IMR-90 (cell line): ENCODE measurements around the gene CLOCK. TPM values are rescaled to one million over a fixed set of nuclear protein-coding genes. Genes with fewer than 3 reads are reported as not detected.

Experiments
- ATAC-seq: fragments of 200-7000 bp; cut with Tn5 transposase; 2 replicates; pipeline ENCODE4 v1.9.1; 2020; ENCODE audit warnings: low read depth, mild to moderate bottlenecking, moderate library complexity
- BruUV-seq: library from RNA; stranded (reverse); fragments of 400-500 nt; replicated peaks from 2 replicates; lab custom pipeline; 2021; lab: Mats Ljungman, UMichigan
- CTCF ChIA-PET: fragments of 300-600 bp; formaldehyde crosslinking; extraction: SDS; loops from one replicate; lab custom pipeline; 2021; ENCODE audit warnings: antibody characterized with exemption; lab: Yijun Ruan, JAX
- POLR2A ChIA-PET: fragments of 300-600 bp; sonication (Branson Sonifier 250); formaldehyde crosslinking; loops from one replicate; lab custom pipeline; 2022; ENCODE audit warnings: antibody characterized with exemption; ENCODE audit not compliant: unreplicated experiment; lab: Charles Lee
- DNase-seq: peaks from one replicate; pipeline ENCODE4 v3.0.0; 2013
- H2AFZ ChIP-seq: replicated peaks from 2 replicates; pipeline ENCODE3; 2013; ENCODE audit warnings: low read length, mild to moderate bottlenecking; ENCODE audit not compliant: poor library complexity
- H2AK5ac ChIP-seq: 2 replicates; pipeline ENCODE4 v1.6.1; 2013; ENCODE audit warnings: low read depth, low read length, inconsistent platforms
- H2AK9ac ChIP-seq: replicated peaks from 2 replicates; pipeline ENCODE3; 2013; ENCODE audit warnings: mild to moderate bottlenecking, low read depth, low read length, moderate library complexity; ENCODE audit not compliant: poor library complexity
- H2BK120ac ChIP-seq: 2 replicates; pipeline ENCODE4 v1.6.1; 2013; ENCODE audit warnings: low read depth, low read length, inconsistent platforms
- H2BK15ac ChIP-seq: 3 replicates; pipeline ENCODE4 v1.6.1; 2013; ENCODE audit warnings: low read depth, low read length, inconsistent platforms
- H2BK20ac ChIP-seq: 2 replicates; pipeline ENCODE4 v1.6.1; 2013; ENCODE audit warnings: low read depth, mild to moderate bottlenecking, inconsistent platforms, low read length, moderate library complexity
- H2BK5ac ChIP-seq: 2 replicates; pipeline ENCODE4 v1.6.1; 2013; ENCODE audit warnings: mild to moderate bottlenecking, low read depth, low read length, inconsistent platforms; ENCODE audit not compliant: poor library complexity, severe bottlenecking
- H3K14ac ChIP-seq: replicated peaks from 2 replicates; pipeline ENCODE4 v1.6.1; 2013; ENCODE audit warnings: low read depth, low read length, inconsistent platforms
- H3K18ac ChIP-seq: 2 replicates; pipeline ENCODE4 v1.6.1; 2013; ENCODE audit warnings: low read depth, low read length, control low read depth
- H3K23ac ChIP-seq: 2 replicates; pipeline ENCODE4 v1.6.1; 2013; ENCODE audit warnings: low read depth, low read length, inconsistent platforms
- H3K27ac ChIP-seq: 2 replicates; pipeline ENCODE4 v1.5.1; 2013; ENCODE audit warnings: mild to moderate bottlenecking, control low read depth, low read length; ENCODE audit not compliant: insufficient read depth
- H3K27me3 ChIP-seq: 2 replicates; pipeline ENCODE4 v1.6.1; 2013; ENCODE audit warnings: low read length; ENCODE audit not compliant: control insufficient read depth, insufficient read depth
- H3K36me3 ChIP-seq: 2 replicates; pipeline ENCODE4 v1.6.1; 2013; ENCODE audit warnings: low read length, mixed read lengths; ENCODE audit not compliant: control insufficient read depth, insufficient read depth
- H3K4ac ChIP-seq: 2 replicates; pipeline ENCODE4 v1.6.1; 2013; ENCODE audit warnings: low read depth, low read length, inconsistent platforms
- H3K4me1 ChIP-seq: 2 replicates; pipeline ENCODE4 v1.6.1; 2013; ENCODE audit warnings: low read length, mixed read lengths; ENCODE audit not compliant: control insufficient read depth, insufficient read depth
- H3K4me2 ChIP-seq: 2 replicates; pipeline ENCODE4 v1.6.1; 2013; ENCODE audit warnings: low read depth, mild to moderate bottlenecking, control low read depth, low read length, moderate library complexity
- H3K4me3 ChIP-seq: 2 replicates; pipeline ENCODE4 v1.5.1; 2013; ENCODE audit warnings: low read depth, mild to moderate bottlenecking, control low read depth, low read length, moderate library complexity; ENCODE audit not compliant: insufficient read depth
- H3K56ac ChIP-seq: 2 replicates; pipeline ENCODE4 v1.6.1; 2013; ENCODE audit warnings: low read length, inconsistent platforms; ENCODE audit not compliant: insufficient read depth; ENCODE audit errors: extremely low read depth
- H3K79me1 ChIP-seq, 2 experiments: 2 replicates each; pipeline ENCODE4 v1.6.1; 2013; ENCODE audit warnings: low read length in 2 of 2, inconsistent platforms in 1 of 2, low read depth in 1 of 2
- H3K9ac ChIP-seq: 2 replicates; pipeline ENCODE4 v1.6.1; 2013; ENCODE audit warnings: low read depth, low read length, control low read depth
- H3K9me1 ChIP-seq: 2 replicates; pipeline ENCODE4 v1.6.1; 2013; ENCODE audit warnings: low read length, inconsistent platforms; ENCODE audit not compliant: insufficient read depth
- H3K9me3 ChIP-seq: 2 replicates; pipeline ENCODE4 v1.6.1; 2013; ENCODE audit warnings: low read length; ENCODE audit not compliant: control insufficient read depth, insufficient read depth
- H4K20me1 ChIP-seq: 2 replicates; pipeline ENCODE4 v1.6.1; 2013; ENCODE audit warnings: low read length, inconsistent platforms; ENCODE audit not compliant: insufficient read depth
- H4K5ac ChIP-seq: 2 replicates; pipeline ENCODE4 v1.6.1; 2013; ENCODE audit warnings: mild to moderate bottlenecking, low read depth, low read length, control low read depth
- H4K8ac ChIP-seq, 2 experiments: 2 replicates each; pipeline ENCODE4 v1.6.1; 2013; ENCODE audit warnings: low read depth in 2 of 2, low read length in 2 of 2, control low read depth in 1 of 2, inconsistent platforms in 1 of 2
- H4K91ac ChIP-seq: 2 replicates; pipeline ENCODE4 v1.6.1; 2013; ENCODE audit warnings: low read depth, low read length, inconsistent platforms; ENCODE audit not compliant: insufficient read depth
- BHLHE40 ChIP-seq: fragments of 150-350 bp; IDR thresholded peaks from 2 replicates; pipeline ENCODE4 v1.6.1; 2016; ENCODE audit warnings: mild to moderate bottlenecking, low read depth, low read length
- CEBPB ChIP-seq: IDR thresholded peaks from 2 replicates; pipeline ENCODE4 v1.6.1; 2012; ENCODE audit warnings: low read depth, low read length, improper control_type of control experiment
- CHD1 ChIP-seq: IDR thresholded peaks from 2 replicates; pipeline ENCODE4 v1.6.1; 2012; ENCODE audit warnings: low read depth, low read length, improper control_type of control experiment
- FOS ChIP-seq: fragments of 150-350 bp; IDR thresholded peaks from 2 replicates; pipeline ENCODE4 v1.6.1; 2016; ENCODE audit warnings: low read depth, low read length
- MAFK ChIP-seq: IDR thresholded peaks from 2 replicates; pipeline ENCODE4 v1.6.1; 2012; ENCODE audit warnings: low read depth, low read length, improper control_type of control experiment
- MAZ ChIP-seq: IDR thresholded peaks from 2 replicates; pipeline ENCODE4 v1.6.1; 2012; ENCODE audit warnings: low read depth, mild to moderate bottlenecking, low read length, improper control_type of control experiment, moderate library complexity, borderline replicate concordance
- RCOR1 ChIP-seq: IDR thresholded peaks from 2 replicates; pipeline ENCODE4 v1.6.1; 2012; ENCODE audit warnings: mild to moderate bottlenecking, low read length, improper control_type of control experiment; ENCODE audit not compliant: insufficient replicate concordance
- RFX5 ChIP-seq: IDR thresholded peaks from 2 replicates; pipeline ENCODE4 v1.8.0; 2012; ENCODE audit warnings: low read depth, mild to moderate bottlenecking, low read length, moderate library complexity
- SMC3 ChIP-seq: fragments of 150-350 bp; IDR thresholded peaks from 2 replicates; pipeline ENCODE4 v1.6.1; 2016; ENCODE audit warnings: low read depth, mild to moderate bottlenecking, antibody characterized with exemption, low read length, moderate library complexity
- WGBS, 2 experiments: methylation state at CpG; one replicate each; pipeline versions ENCODE4 v1.1.5 to v1.1.7; 2013; ENCODE audit warnings: missing lambda C conversion rate in 2 of 2; ENCODE audit not compliant: insufficient read length in 1 of 2; ENCODE audit errors: extremely low coverage in 2 of 2; 5-methylcytosine and 5-hydroxymethylcytosine counted together
- dilution Hi-C: fragments of 300-500 bp; cut with HindIII; formaldehyde crosslinking; loops from one replicate; pipeline ENCODE4 v1.14.3; 2018; ENCODE audit warnings: low sequenced_read_pairs; ENCODE audit not compliant: unreplicated experiment
- in situ Hi-C: fragments of 300-500 bp; cut with MboI; formaldehyde crosslinking; loops from 3 replicates; pipeline ENCODE4 v1.14.3; 2019; ENCODE audit warnings: low sequenced_read_pairs, inconsistent platforms, mixed read lengths
- intact Hi-C: fragments of 100-400 bp; cut with micrococcal nuclease; formaldehyde crosslinking; loops from 2 replicates; pipeline ENCODE4 v1.10.0; 2022
- polyA plus RNA-seq, 3 experiments: library from polyadenylated mRNA; depleted of rRNA; stranded (reverse); fragments of >200 nt; gene quantifications; 2 replicates each; pipeline ENCODE4 v1.2.3, GENCODE V29; 2012; ENCODE audit warnings: low replicate concordance in 1 of 3
- total RNA-seq: library from RNA; depleted of rRNA; stranded (reverse); fragments of >200 nt; gene quantifications from 2 replicates; pipeline ENCODE4 v1.2.3, GENCODE V29; 2012
- TF ChIP-seq, protein P1 (sequence below): fragments of 150-350 bp; IDR thresholded peaks from 2 replicates; pipeline ENCODE4 v1.6.1; 2017; ENCODE audit warnings: mild to moderate bottlenecking, antibody characterized with exemption, low read length, low read depth
- TF ChIP-seq, protein P2 (sequence below): conservative IDR thresholded peaks from 2 replicates; pipeline ENCODE4 v1.5.1; 2012; ENCODE audit warnings: mild to moderate bottlenecking, low read depth, low read length, improper control_type of control experiment

CLOCK gene
- total and polyA plus RNA-seq, 2 of the 4 experiments (the other 2 are of a cell fraction) = 7.3 to 53.4 TPM

DNA sequence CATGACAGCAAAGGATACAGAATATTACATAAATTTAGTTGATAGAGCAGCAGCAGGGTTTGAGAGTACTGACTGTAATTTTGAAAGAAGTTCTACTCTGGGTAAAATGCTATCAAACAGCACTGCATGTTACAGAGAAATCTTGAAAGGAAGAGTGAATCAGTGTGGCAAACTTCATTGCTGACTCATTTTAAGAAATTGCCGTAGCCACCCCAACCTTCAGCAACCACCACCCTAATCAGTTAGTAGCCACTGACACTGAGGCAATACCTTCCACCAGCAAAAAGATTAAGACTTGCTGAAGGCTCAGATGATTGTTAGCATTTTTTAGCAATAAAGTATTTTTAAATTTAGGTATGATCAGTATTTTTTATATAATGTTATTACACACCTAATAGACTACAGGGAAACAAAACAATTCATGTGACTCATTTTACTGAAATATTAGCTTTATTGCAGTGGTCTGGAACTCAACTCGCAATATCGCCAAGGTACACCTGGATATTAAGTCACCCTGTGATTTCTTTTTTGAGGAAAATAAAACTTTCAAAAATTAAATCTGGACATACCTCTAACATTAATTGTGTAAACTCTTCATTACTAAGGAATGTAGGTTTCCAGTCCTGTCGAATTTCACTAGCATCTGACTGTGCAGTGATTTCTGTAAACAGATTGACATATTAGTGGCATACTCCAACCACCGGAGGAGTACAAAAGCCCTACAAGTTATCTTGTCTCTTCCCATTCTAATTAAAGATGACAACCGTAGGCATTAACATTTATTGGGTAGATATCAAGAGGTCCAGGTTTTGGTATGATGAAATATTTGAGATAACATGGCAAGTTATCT, 71.1 kb downstream of the CLOCK start:
- Histone ChIP-seq H2BK20ac (no peak overlapping the region; the same call in 1 of the 2 replicates), H3K27ac (no peak overlapping the region), H2AK5ac (no peak overlapping the region), H3K9me1 (no peaks in the 10 kb centered on the region; the same call in 1 of the 2 replicates), H3K79me1 (peaks cover 6 to 13% of the 10 kb centered on the region in 2 experiments; a peak in 3 of 4 replicates), H3K4me2 (peak overlapping the region; percentile 51; the same call in 1 of the 2 replicates), H2BK15ac (no peak overlapping the region), H3K9ac (no peak overlapping the region), H4K91ac (no peak overlapping the region), H3K23ac (peak overlapping the region; percentile 48; the same call in 1 of the 2 replicates), H2BK5ac (peak overlapping the region; percentile 33), H3K4ac (no peak overlapping the region), H3K27me3 (no peaks in the 10 kb centered on the region), H3K36me3 (peaks cover 6% of the 10 kb centered on the region), H3K56ac (no peak overlapping the region), H3K9me3 (peaks cover 7% of the 10 kb centered on the region; the same call in 1 of the 2 replicates), H3K4me1 (peaks cover 5% of the 10 kb centered on the region), H4K20me1 (no peaks in the 10 kb centered on the region), H2AK9ac (no peak overlapping the region), H3K18ac (no peak overlapping the region; the same call in 1 of the 2 replicates), H4K8ac (peak overlapping the region in 1 of 2 experiments; percentile 24; a peak in 2 of 4 replicates), H3K14ac (0 out of 2 replicates have a peak overlapping the region, but pooled peaks have one; percentile 48), H2AFZ (no peak overlapping the region), H4K5ac (peak overlapping the region; percentile 33; the same call in 1 of the 2 replicates), H3K4me3 (no peak overlapping the region), H2BK120ac (no peak overlapping the region)
- CTCF ChIA-PET = no interaction called here
- intact Hi-C loops = no loop called here
- ATAC-seq = peak; percentile 80
- in situ Hi-C loops = no loop called here
- dilution Hi-C loops = no loop called here
- no TSS peak for BruUV-seq
- peak; percentile 77 for DNase-seq
- TF ChIP-seq CHD1 (no peak), MAFK (0 out of 2 replicates have a peak, but pooled peaks have one; percentile 4), BHLHE40 (no peak), CEBPB (peak; percentile 74), RCOR1 (no peak), MAZ (no peak), FOS (peak; percentile 35; the same call in 1 of the 2 replicates), SMC3 (no peak), RFX5 (no peak)
- TF ChIP-seq, protein P1, sequence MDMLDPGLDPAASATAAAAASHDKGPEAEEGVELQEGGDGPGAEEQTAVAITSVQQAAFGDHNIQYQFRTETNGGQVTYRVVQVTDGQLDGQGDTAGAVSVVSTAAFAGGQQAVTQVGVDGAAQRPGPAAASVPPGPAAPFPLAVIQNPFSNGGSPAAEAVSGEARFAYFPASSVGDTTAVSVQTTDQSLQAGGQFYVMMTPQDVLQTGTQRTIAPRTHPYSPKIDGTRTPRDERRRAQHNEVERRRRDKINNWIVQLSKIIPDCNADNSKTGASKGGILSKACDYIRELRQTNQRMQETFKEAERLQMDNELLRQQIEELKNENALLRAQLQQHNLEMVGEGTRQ = no peak
- TF ChIP-seq, protein P2, sequence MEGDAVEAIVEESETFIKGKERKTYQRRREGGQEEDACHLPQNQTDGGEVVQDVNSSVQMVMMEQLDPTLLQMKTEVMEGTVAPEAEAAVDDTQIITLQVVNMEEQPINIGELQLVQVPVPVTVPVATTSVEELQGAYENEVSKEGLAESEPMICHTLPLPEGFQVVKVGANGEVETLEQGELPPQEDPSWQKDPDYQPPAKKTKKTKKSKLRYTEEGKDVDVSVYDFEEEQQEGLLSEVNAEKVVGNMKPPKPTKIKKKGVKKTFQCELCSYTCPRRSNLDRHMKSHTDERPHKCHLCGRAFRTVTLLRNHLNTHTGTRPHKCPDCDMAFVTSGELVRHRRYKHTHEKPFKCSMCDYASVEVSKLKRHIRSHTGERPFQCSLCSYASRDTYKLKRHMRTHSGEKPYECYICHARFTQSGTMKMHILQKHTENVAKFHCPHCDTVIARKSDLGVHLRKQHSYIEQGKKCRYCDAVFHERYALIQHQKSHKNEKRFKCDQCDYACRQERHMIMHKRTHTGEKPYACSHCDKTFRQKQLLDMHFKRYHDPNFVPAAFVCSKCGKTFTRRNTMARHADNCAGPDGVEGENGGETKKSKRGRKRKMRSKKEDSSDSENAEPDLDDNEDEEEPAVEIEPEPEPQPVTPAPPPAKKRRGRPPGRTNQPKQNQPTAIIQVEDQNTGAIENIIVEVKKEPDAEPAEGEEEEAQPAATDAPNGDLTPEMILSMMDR = no peak
- no CpG with 5 or more reads among the region's 6 CpGs for WGBS, 2 experiments
- POLR2A ChIA-PET = no interaction called here
